Testis (tissue), 3 donors: Measurements from ENCODE around the gene MYH2. TPM values are rescaled to one million over a fixed set of nuclear protein-coding genes. Genes with fewer than 3 reads are reported as not detected.

Experiments
- DNase-seq: peaks from one replicate; pipeline ENCODE4 v3.0.0-alpha.2; 2019
- H3K27ac ChIP-seq, 2 donors: fragments of 200-600 bp; sonication (generic); one replicate each; pipeline ENCODE4 v1.5.1; 2019
- H3K27me3 ChIP-seq: fragments of 200-600 bp; sonication (generic); one replicate; pipeline ENCODE4 v1.5.1; 2019
- H3K36me3 ChIP-seq: fragments of 200-600 bp; sonication (generic); one replicate; pipeline ENCODE4 v1.5.1; 2017; ENCODE audit warnings: low read depth; ENCODE audit errors: missing control alignments
- H3K4me1 ChIP-seq: fragments of 200-600 bp; sonication (generic); one replicate; pipeline ENCODE4 v1.5.1; 2019
- H3K4me3 ChIP-seq, 2 donors: fragments of 200-600 bp; sonication (generic); one replicate each; pipeline ENCODE4 v1.5.1; 2017 to 2019
- H3K9me3 ChIP-seq: fragments of 200-600 bp; sonication (generic); one replicate; pipeline ENCODE4 v1.5.1; 2017
- CTCF ChIP-seq, 3 experiments: fragments of 450-650 bp in 2 of 3; fragments of 200-600 bp in 1 of 3; sonication (generic) in 1 of 3; IDR thresholded peaks; one replicate each; pipeline ENCODE4 v1.5.1; 2016 to 2019; ENCODE audit warnings: antibody characterized with exemption in 3 of 3, mild to moderate bottlenecking in 2 of 3, moderate library complexity in 1 of 3
- POLR2A ChIP-seq: fragments of 450-650 bp; IDR thresholded peaks from one replicate; pipeline ENCODE4 v1.6.1; 2017; ENCODE audit warnings: antibody characterized with exemption, mild to moderate bottlenecking, moderate library complexity
- whole genome bisulfite sequencing, 2 donors: methylation state at CpG; one replicate each; pipeline ENCODE4 v1.1.5; 2018; 5-methylcytosine and 5-hydroxymethylcytosine counted together
- intact Hi-C: fragments of 100-400 bp; cut with DNase I; formaldehyde crosslinking; loops from one replicate; pipeline ENCODE4 v1.15.1; 2023; ENCODE audit warnings: low total_unique reads
- polyA plus RNA-seq: library from polyadenylated mRNA; stranded (reverse); fragments of 350-450 nt; fragmentation: Illumina TruSeq; extraction: RNeasy Lipid Tissue Mini Kit (QIAGEN cat#74804); gene quantifications from one replicate; pipeline ENCODE4 v1.2.3, GENCODE V29; 2014; ENCODE audit warnings: low read depth, low replicate concordance; ENCODE audit not compliant: insufficient read depth
- total RNA-seq, 2 donors: library from RNA; depleted of rRNA; stranded (reverse); fragments of >200 nt; gene quantifications; one replicate each; pipeline ENCODE4 v1.2.3, GENCODE V29; 2016

The MYH2 gene
- total and polyA plus RNA-seq, 3 donors from 2014 or later, result 0.31 to 3.3 (median 0.99) TPM

GRCh38 chr17:10583834-10584233 is 34.4 kb upstream of the MYH2 start:
- intact Hi-C loops, result no loop called here
- no peaks in the 10 kb centered on the region for H3K36me3 ChIP-seq
- WGBS, 2 donors, result 59 to 63% methylated on average over 4 of the region's 4 CpGs

GRCh38 chr17:10579270-10579669 is 29.8 kb upstream of the MYH2 start:
- H3K27ac ChIP-seq, result no peak overlapping the region
- 73 to 81% methylated on average over 2 of the region's 2 CpGs for WGBS, 2 donors
- intact Hi-C loops, result no loop called here

More at GRCh38 chr17:10583834-10584233, 34.4 kb upstream of the MYH2 start:
- Histone ChIP-seq H3K27ac (no peak overlapping the region), H3K9me3 (no peaks in the 10 kb centered on the region), H3K4me3 (no peak overlapping the region), H3K27me3 (no peaks in the 10 kb centered on the region), H3K4me1 (no peaks in the 10 kb centered on the region)
- TF ChIP-seq POLR2A, result no peak
- no peak for TF ChIP-seq CTCF (IDR thresholded peaks at IDR 0.05)
- DNase-seq, result no peak

GRCh38 chr17:10574324-10574723 is 24.9 kb upstream of the MYH2 start:
- 87 to 92% methylated on average over 5 of the region's 5 CpGs for WGBS, 2 donors
- no peak for TF ChIP-seq POLR2A
- TF ChIP-seq CTCF (IDR thresholded peaks at IDR 0.05), result no peak
- H3K36me3 ChIP-seq, result no peaks in the 10 kb centered on the region
- no peaks in the 10 kb centered on the region for H3K27me3 ChIP-seq
- intact Hi-C loops, result no loop called here
- no peaks in the 10 kb centered on the region for H3K9me3 ChIP-seq
- H3K27ac ChIP-seq, result no peak overlapping the region
- H3K4me3 ChIP-seq, result no peak overlapping the region
- H3K4me1 ChIP-seq, result no peaks in the 10 kb centered on the region
- no peak for DNase-seq

More at GRCh38 chr17:10579270-10579669, 29.8 kb upstream of the MYH2 start:
- Histone ChIP-seq H3K27me3 (no peaks in the 10 kb centered on the region), H3K9me3 (no peaks in the 10 kb centered on the region), H3K36me3 (no peaks in the 10 kb centered on the region), H3K4me3 (no peak overlapping the region), H3K4me1 (no peaks in the 10 kb centered on the region)
- no peak for DNase-seq
- TF ChIP-seq CTCF (IDR thresholded peaks at IDR 0.05), result no peak

- intact Hi-C loops, result no loop called here
- Histone ChIP-seq H3K27ac (no peak overlapping the region), H3K4me1 (no peaks in the 10 kb centered on the region), H3K36me3 (no peaks in the 10 kb centered on the region), H3K4me3 (no peak overlapping the region), H3K27me3 (no peaks in the 10 kb centered on the region), H3K9me3 (no peaks in the 10 kb centered on the region)
- no peak for TF ChIP-seq POLR2A
- no peak for TF ChIP-seq CTCF (IDR thresholded peaks at IDR 0.05)
- DNase-seq, result no peak
- 78 to 89% methylated on average over 2 of the region's 2 CpGs for WGBS, 2 donors
Measured at GRCh38 chr17:10563991-10564660, 14.7 kb upstream of the MYH2 start.

GRCh38 chr17:10558049-10558448 is 8.6 kb upstream of the MYH2 start:
- 82 to 84% methylated on average over 6 of the region's 6 CpGs for WGBS, 2 donors
- intact Hi-C loops, result no loop called here
- Histone ChIP-seq H3K36me3 (no peaks in the 10 kb centered on the region), H3K4me3 (no peak overlapping the region), H3K9me3 (no peaks in the 10 kb centered on the region), H3K4me1 (no peaks in the 10 kb centered on the region), H3K27ac (no peak overlapping the region), H3K27me3 (no peaks in the 10 kb centered on the region)
- no peak for DNase-seq
- TF ChIP-seq POLR2A (no peak), CTCF (IDR thresholded peaks at IDR 0.05) (no peak)
